Fibroblast of skin of left quadriceps (primary cell): ENCODE measurements around the gene SYNPO.
A peak's percentile ranks its signal among the peaks of the same experiment; 100 is the strongest.

ENCODE experiments used
- DNase-seq, 2 experiments: peaks; one replicate each; pipeline ENCODE4 v3.0.0-alpha.2; 2013; ENCODE audit warnings: low read depth in 2 of 2

SYNPO gene

GRCh38 chr5:150656191-150657132, 16.0 kb downstream of the SYNPO start:
- no peak for DNase-seq

DNA sequence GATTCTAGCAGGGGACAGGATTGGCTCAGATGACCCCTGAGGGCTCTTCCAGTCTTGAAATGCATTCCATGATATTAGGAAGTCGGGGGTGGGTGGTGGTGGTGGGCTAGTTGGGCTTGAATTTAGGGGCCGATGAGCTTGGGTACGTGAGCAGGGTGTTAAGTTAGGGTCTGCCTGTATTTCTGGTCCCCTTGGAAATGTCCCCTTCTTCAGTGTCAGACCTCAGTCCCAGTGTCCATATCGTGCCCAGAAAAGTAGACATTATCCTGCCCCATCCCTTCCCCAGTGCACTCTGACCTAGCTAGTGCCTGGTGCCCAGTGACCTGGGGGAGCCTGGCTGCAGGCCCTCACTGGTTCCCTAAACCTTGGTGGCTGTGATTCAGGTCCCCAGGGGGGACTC, 17.7 kb downstream of the SYNPO start:
- no peak for DNase-seq

- no peak for DNase-seq
Observed at GRCh38 chr5:150658699-150659265, 18.3 kb downstream of the SYNPO start.

DNA sequence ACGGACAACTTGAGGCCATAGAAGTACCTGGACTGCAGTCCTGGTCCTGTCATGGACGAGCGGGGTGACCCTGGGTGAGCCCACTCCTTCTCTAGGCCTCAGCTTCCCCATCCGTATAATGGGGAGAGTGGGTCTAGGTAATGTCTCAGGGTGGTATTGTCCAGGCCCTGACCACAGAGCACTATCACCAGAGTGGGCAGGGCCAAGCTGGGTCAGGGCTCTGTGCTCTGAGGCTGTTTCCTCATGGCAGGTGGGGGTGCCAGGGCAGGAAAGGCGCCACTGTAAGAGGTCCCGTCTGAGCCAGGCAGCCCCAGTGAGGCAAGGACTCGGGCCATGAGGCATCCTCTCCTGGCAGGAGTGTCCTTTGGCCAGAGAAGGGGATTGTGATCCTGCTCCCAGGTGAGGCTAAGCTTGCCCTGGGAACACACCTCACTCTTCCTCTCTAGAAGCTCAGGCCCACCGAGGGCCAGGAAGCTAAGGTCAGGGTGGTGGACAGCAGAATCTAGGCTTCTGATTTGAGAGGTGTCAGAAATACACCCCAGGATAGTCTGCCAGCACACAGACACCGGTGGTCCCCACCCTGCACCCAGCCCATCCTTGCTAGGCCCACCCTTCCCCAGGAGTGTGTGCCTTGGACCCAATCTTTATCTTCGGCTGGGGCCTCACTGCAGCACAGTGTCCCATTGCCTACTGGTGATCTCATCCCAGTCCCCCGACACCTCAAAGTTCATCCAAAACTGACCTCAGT, 19.1 kb downstream of the SYNPO start:
- no peak for DNase-seq

DNA sequence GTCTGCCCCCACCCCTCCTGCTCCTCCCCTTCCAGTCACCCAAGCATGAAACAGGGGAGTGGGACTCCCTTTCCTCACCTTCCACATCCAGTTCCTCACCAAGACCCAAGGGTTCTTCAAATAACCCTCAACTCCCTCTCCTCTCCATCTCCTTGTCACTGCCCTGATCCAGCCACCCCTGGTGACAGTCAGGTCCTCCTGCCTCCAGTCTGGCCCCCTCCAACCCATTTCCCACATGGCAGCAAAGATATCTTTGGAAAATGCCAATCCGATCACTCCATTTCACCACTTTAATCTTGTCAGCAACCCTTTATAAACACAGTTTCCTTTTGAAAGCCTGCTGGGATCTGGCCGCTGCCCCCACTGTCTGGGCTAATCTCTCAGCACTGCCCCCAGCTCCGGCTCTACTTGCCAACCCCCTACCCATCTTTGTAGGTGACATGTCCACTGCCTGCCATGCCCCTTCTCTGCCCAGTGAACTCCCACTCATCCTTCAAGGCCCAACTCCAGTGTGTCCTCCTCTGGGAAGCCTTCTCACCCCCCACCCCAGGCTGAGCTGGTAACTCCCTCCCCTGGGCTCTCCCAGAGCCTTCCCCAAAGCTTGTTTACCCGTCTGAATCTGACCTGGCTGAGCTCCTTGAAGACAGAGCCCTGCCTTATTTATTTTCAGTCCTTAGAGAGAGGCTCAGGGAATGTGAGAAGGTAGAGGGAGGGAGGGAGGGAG, 19.8 kb downstream of the SYNPO start:
- no peak for DNase-seq

- DNase-seq = no peak
Observed at GRCh38 chr5:150661086-150661485, 20.6 kb downstream of the SYNPO start, which contains the start of gene MYOZ3. Gene MYOZ3 (plus strand): TSS chr5:150661251. CDS start chr5:150662942, 1,691 bp downstream.

DNA sequence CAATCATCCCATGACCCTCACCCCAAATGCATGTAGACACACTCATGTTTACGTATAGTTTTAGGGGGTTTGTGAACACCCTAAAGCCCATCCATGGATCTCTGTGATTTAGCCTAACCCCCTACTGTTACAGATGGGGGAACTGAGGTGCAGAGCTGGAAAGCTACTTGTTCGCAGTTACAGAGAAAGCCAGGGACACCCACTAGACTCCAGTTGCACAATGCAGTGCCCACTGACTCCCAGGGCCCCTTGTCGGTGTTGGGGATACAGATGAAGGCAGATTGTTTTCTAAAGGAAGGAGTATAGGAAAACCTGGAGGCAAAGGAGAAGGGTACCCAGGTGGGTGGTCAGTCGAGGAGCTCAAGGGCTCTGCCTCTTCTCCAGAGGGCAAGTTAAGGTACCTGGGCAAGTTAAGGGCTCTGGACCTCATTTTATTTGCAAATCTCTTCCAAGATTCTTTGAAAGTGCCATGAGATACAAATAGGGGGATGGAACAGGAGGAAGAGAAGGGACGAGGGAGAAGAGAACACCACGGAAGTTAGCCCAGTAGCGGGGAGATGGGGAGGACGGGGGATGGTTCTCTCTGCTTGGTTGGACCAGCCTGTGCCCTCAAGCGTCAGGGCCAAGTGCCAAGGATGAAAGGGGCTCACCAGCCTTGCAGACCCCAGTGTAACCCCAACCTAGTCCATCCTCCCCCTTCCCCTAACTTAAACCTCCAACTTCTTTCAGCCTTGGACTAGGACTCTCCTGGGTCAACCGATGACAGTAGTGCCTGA, 21.5 kb downstream of the SYNPO start:
- no peak for DNase-seq

DNA sequence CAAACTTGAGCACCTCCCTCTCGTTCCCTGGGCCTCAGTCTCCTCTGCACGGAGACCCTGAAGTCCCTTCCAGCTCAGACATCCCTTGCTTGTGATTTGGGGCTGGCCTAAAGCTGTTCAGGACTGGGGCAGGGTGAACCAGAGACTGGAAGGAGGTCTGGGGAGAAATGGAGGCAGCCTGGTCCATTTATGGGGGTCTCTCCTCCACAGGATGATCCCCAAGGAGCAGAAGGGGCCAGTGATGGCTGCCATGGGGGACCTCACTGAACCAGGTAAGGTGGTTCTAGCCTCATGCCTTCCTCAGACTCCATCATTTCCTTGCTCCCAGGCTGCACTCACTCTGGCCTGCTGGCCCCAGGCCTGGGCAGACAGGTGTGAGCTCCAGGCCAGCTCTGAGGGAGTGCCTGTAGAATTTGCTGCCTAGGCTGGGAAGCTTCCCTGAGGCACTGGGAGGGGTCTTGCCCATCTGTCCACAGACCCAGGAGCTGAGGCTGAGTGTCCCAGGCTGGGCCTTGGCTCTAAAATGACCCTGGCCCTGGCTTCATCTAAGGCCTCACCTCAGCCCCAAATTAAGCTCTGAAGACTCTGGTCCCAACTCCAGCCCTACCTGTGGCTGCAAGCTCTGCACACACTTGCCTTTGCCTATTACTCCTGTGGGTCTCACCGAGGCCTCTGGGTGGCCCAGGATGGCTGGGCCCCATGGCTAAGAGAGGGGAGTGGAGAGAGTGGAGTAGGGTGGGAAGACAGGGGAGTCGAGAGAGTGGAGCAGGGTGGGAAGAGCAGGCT, 22.5 kb downstream of the SYNPO start:
- DNase-seq = no peak

- DNase-seq = no peak
Observed at GRCh38 chr5:150663936-150664335, 23.5 kb downstream of the SYNPO start.

- DNase-seq = peak in 1 of 2 experiments; percentile 27
Observed at GRCh38 chr5:150665044-150665443, 24.6 kb downstream of the SYNPO start.

DNA sequence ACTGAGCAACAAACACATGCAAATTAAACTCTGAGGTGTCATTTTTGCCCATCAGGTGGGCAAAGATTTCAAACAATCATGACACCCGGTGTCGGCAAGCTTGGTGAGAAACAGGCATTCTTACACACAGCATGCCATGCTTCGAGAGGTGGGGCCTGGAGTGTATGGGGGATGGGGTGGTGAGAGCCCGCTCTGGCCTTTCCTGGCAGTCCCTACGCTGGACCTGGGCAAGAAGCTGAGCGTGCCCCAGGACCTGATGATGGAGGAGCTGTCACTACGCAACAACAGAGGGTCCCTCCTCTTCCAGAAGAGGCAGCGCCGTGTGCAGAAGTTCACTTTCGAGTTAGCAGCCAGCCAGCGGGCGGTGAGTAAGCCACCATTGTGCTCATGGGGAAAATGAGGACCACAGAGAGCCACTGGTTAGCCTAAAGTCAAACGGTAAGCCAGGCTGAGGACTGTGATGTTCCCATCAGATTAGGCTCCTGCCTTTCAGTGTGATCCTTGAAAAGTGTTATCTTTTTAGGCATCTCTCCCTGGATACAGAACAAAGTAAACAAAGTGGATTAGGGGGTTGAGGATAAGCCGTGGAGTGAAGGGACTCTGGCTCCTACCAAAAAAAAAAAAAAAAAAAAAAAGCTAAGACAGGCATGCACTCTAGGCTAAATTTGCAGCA, 30.0 kb downstream of the SYNPO start:
- DNase-seq = no peak

DNA sequence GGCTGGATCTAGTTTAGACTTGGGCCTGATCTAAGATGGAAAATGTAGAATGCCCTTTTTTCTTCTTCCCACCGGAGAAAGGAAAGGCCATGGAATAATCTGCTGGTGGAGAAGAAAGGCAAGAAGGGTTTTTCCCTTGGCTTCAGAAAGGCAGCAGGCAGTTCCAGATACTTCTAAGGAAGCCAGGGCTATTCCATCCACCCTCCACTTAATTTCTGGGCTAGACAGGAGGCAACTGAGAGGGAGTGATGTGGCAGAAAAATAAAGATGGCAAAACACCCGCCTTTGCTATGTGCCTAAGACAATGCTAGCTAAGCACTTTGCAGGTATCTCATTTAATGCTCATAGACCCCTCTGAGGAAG, 30.5 kb downstream of the SYNPO start:
- DNase-seq = no peak

GRCh38 chr5:150671509-150672236, 31.2 kb downstream of the SYNPO start:
- DNase-seq = no peak

GRCh38 chr5:150672237-150672883, 31.9 kb downstream of the SYNPO start:
- DNase-seq = no peak

- no peak for DNase-seq
Observed at GRCh38 chr5:150672884-150673275, 32.4 kb downstream of the SYNPO start.

DNA sequence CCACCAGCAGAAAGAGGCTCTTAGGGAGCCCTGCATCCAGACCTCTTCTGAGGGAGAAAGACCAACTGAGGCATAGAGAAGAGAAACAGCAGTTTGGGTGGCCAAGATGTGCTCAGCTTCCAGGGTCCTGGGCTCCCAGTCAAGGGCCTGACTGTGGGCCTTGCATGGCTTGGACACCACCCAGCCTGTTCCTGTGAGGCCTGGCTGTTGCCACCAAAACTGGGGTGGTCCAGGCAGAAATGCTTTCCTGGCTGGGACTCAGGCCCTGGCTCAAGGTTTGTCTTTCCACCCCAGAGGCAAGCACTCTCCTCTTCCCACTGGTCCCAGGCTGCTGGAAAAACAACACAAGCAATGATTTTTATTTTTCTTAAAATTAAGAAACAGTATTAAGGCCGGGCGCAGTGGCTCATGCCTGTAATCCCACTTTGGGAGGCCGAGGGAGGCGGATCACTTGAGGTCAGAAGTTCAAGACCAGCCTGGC, 33.9 kb downstream of the SYNPO start:
- no peak for DNase-seq

DNA sequence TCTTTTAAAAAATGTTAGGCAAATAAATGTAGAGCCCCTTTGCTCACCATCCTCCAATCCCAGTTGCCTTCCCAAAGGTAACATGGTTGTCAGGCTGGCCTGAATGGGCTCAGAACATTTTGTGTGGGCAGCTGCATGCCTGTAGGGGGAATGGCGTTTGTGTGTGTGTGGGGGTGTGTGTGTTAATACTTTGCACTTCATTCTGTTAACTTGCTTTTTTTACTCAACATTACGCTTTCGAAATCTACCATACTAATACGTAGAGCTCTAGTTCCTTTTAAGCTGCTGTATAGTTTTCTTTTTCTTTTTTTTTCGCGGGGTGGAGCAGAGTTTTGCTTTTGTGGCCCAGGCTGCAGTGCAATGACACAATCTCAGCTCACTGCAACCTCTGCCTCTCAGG, 34.6 kb downstream of the SYNPO start:
- DNase-seq = no peak

GRCh38 chr5:150676578-150676977, 36.1 kb downstream of the SYNPO start:
- no peak for DNase-seq
